GM18498 (cell line): ENCODE results near the gene IGFBP6.
"Not testable (repeated sequence)": the region's sequence is repeated elsewhere in the genome, so short reads cannot be mapped to it uniquely, and the experiment has no call there.

ENCODE experiments used
- ATAC-seq: cut with Tn5 transposase; IDR thresholded peaks from one replicate; pipeline ENCODE4 v1.9.1; 2021; ENCODE audit warnings: mild to moderate bottlenecking, moderate library complexity; ENCODE audit not compliant: unreplicated experiment

IGFBP6 gene

DNA sequence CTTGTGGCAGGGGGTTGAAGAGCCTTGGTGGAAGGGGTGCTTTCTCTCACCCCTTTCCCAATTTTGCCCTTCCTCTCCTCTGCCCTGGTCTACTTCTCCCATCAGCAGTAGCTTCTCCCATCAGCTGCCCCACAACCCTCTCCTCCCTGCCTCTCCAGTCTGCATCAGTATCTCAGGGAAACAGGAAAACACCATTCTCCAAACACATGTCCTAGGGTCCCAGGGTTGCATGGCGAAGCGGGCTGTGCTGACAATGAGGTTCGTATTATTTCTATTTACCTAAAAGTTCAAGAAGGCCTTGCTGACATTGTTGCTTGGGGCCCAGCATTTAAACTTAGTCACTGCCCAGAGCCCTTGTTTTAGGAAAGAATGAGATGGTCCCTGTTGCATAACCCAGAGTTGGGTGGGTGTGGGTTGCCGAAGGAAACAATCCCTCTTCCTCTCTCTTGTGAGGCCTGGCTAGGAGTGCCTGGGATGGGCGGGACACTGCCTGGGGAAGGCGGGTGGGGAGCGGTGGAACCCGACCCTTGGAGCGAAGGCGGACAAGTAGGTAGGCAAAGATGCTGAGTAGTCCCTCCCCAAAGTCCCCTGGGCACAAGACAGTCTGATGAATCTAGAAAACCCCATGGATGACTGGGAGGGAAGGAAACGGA lies 1.3 kb upstream of the IGFBP6 start:
- no peak for ATAC-seq

DNA sequence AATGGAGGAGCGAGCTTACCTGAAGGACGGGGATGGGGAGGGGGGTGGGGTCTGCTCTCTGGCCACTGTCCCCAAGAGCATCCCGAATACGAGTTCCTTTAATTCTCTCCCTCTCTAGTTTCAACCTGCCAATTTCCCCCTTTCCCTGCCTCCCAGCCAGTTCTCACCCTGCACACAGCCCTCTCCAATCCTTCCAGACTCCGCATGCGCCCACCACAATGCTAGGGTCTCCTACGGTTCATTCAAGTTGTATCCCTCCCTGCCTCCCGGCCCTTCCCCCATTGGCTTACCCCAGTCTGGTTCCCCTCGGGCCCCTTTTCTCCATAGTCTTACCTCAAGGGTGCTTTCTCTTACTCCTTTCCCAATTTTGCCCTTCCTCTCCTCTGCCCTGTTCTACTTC lies 708 bp upstream of the IGFBP6 start:
- ATAC-seq = no peak

DNA sequence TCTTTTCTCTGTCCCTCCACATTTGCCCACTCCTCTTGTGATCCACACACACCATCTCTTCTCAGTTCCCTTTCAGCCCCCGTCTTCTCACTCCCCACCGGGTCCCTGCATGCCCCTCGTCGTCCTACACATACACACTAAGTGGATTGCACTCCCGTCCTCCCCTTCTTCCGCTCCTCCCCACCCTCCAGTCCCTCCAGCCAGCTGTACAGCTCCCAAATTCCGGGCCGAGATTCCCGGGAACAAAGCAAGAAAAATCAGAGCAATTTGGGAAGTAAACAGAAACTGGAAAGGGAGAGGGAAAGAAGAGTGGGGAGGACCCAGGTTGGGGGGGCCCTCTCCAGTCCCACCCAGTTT lies 282 bp upstream of the IGFBP6 start:
- no peak for ATAC-seq

DNA sequence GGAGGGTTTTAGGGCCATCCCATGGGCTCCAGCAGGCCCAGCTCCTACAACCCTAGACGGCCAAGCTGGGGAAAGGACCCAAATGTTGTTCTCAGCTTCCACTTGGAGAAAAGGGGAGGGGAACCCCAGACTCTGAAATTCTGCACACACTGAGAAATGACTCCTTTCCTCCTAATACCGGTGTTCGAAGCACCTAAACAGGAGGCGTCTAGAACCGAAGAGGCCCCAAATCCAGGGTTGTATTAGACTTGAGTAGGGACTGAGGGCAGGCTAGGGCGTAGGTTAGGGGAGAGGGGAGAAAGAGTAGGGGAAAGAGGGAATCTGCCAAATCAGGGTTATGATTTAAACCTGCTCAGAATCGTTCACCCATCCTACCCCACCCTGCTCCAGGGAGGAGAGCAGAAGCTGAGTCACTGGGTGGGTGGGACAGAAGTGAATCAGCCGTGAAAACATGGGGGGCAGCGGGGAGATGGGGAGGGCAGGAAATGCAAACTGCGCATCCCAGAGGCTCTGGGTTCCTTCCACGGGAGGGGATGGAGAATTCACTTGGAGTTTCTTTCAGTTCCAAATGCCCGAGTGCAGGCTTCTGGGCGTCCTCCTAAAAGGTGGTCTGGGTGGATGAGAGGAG lies 1.0 kb downstream of the IGFBP6 start:
- ATAC-seq = peak; percentile 7

DNA sequence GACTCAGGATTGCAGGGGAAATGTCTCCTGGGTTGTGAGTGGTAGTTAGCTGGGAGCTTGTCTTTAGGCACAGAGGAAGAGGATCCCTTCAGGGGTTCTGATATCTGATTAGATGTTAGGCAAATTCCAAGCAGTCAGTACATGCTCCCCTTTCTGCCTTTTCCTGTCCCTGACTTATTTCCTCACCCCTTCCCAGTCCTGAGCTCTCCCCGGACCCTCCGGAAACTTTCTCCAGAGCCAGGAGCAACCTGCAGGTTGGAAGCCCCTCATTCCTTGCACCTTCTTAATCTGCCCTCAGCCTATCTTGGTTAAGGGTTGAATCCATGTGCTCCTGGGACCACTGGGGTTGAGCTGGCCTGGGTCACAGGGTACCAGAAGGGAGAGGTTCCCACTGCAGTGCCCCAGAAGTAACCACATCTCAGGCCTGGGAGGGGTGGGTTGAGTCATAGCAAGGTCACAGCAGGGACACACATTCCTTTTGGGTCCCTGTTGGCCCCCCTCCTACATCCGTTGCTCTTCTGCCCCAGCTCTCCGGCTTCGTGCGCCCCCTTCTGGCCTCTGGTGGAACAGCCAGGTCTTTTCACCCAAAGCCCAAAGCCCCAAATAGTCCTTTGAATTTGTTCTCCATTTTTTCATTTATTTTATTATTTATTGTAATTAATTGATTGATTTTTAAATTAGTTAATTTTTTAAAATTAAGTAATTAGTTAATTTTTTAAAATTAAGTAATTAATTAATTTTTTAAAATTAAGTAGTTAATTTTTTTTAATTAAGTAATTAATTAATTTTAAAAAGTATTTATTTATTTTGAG lies 1.8 kb downstream of the IGFBP6 start:
- ATAC-seq = no peak

DNA sequence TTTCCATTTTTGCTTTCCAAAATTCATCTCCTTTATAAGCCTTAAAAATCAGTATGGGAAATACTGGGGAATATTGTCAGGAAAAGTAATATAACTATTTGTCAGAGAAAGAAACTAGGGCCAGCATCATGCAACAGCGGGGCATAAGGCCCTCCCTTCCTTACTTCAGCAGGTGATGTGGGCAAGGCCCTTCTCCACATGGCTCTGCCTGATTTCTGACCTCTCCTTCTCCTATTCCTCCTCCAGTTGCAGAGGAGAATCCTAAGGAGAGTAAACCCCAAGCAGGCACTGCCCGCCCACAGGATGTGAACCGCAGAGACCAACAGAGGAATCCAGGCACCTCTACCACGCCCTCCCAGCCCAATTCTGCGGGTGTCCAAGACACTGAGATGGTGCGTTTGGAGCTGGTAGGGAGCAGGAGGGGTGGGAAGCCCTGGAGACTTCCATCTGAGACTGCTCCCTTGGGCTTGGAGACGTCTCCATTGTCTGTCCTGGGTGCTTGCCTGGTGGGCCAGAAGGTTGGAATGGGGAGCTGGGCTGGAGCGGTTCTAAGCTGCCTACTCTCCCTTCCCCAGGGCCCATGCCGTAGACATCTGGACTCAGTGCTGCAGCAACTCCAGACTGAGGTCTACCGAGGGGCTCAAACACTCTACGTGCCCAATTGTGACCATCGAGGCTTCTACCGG lies 3.1 kb downstream of the IGFBP6 start:
- ATAC-seq = no peak

DNA sequence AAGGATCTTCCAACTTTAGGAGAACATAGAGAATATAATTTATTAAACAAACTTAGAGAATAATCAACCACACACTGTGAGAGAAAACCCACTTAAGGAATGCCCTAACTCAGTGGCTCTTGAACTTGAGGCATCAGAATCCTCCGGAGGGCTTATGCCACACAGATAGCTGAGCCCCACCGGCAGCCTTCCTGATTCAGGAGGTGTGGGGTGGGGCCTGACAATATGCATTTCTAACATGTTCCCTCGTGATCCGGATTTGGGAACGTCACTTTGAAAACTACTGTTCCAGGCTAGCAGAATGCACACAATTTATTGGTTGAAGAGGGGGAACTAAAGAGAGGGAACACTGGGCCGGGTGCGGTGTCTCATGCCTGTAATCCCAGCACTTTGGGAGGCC lies 3.8 kb downstream of the IGFBP6 start:
- ATAC-seq = no peak

DNA sequence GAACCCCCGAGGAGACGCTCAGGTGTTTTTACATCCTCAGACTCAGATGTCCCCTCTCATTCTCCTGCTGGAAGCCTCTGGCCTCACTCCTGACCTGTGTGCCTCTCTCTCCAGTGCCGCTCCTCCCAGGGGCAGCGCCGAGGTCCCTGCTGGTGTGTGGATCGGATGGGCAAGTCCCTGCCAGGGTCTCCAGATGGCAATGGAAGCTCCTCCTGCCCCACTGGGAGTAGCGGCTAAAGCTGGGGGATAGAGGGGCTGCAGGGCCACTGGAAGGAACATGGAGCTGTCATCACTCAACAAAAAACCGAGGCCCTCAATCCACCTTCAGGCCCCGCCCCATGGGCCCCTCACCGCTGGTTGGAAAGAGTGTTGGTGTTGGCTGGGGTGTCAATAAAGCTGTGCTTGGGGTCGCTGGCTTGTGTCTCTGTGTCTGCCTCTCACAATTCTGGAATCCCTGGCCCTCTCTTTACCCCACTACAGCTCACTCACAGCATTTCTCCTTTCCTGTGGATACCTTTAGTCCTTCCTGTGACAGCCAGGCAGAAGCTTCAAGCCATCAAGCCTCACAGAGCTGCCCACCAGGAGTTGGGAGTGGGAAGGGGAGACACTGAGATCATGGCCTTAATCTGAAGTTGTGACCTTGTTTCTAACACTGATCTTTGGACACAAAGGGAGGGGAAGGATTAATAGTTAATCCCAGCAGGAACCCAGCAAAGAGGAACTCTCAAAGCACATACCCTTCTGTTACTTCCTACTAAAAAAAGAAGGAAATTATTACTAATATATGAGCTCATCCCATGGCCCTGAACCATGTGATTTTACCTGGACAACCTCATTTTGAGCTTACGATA lies 4.7 kb downstream of the IGFBP6 start:
- no peak for ATAC-seq

DNA sequence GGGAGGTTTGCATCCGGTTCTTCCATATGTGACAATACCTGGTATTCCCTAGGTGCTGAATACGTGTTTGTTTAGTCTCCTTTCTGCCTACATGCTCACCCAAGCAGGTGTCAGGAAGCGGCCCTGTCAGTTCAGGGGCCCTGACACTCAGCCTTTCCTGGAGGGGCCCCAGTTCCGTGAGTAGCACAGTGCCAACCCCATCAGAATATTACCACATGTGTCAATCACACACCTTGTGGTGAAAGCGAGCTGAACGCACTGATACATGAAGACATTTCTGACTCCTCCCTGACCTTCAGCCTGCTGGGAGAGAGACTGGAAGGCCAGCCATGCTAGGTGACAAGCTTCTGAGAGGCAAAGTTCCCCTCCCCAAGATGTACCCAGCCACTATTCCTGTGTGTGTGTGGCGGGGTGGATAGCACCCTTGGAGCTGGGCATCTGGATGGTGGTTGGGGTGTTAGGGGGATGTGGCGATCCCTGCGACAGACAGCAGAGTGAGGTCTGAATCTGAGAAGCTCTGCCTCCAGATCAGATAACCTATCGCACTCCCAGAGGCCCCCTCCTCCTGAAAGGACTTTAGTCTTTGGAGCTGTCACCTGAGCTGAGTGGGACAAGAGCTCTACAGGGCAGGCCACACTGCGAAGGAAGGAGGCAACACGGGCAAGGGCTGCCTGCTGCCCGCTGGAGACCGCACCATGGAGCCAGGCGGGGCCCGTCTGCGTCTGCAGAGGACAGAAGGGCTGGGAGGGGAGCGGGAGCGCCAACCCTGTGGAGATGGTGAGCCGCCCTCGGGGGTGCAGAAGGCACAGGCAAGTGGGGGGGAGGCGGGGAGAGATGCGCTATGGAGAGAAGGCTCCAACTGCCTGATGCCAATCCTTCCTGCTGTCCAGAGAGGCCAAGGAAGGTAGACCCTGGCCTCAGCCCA lies 5.7 kb downstream of the IGFBP6 start, which contains the start of gene SOAT2:
SOAT2 (plus strand) TSS at position 604 of the 925 bp plus-strand sequence; CDS start at position 696, 92 bp downstream.
- ATAC-seq = peak; percentile 60

DNA sequence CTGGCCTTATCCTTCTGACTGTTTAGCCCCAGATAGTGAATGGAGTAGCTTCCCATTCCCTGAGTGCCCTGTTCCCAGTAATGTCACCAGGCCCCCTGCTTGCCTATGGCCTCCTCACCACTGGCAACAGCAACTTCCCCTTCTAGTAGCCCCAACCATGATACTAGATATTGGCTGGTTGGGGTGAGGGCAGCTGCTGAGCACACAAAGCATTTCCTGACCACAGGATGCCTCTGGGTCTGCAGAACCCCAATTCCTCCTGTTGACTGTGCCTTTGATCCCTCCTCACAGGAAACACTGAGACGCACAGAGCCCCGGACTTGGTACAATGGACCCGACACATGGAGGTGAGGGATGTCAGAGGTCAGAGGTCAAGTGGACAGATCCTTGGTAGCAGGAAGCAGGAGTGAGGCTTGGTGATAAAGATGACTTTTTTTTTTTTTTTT lies 6.4 kb downstream of the IGFBP6 start:
- ATAC-seq = no peak

DNA sequence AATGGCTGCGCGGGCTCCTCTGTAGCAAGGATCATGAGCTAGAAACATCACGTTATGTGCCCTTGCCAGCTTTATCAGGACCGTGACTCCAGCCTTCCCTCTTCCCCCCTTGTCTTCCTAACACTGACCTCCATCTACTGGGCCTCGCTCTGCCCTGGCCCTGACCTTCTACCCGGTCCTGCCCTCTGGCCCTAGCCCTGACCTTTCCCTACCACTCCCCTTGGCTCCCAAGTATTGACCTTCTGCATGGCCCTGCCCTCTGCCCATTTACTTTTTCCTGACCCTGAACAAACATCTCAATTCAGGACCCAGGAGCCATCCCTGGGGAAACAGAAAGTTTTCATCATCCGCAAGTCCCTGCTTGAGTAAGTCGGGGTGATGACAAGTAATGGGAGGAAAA lies 7.8 kb downstream of the IGFBP6 start:
- no peak for ATAC-seq

DNA sequence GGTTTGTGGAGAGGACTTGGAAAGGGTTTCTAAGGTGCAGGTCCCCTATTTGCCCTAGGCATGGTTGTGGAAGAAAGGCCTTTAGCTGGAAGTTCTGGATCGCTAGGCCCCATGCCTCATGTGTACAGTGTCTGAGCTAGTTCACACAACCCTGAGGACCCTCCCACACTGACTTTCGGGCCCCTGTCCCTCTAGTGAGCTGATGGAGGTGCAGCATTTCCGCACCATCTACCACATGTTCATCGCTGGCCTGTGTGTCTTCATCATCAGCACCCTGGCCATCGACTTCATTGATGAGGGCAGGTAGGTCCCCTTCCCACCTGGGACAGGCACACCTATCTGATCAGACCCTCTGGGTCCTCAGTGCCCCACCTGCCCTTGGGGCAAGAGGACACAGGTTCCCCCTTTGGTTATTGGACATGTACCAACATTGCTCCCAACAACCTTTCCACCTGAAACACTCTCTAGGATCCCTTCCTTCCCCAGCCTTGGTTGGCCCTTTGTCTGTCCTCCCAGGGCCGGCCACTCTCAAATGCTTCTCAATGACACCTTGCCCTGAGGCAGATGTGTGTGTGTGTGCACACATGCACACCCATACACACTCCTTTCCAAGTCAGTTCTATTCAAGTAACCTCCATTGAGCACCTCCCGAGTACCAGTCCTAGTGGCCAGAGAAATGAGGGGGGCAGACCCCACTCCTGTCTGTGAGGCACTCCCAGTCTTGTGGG lies 8.4 kb downstream of the IGFBP6 start:
- no peak for ATAC-seq

DNA sequence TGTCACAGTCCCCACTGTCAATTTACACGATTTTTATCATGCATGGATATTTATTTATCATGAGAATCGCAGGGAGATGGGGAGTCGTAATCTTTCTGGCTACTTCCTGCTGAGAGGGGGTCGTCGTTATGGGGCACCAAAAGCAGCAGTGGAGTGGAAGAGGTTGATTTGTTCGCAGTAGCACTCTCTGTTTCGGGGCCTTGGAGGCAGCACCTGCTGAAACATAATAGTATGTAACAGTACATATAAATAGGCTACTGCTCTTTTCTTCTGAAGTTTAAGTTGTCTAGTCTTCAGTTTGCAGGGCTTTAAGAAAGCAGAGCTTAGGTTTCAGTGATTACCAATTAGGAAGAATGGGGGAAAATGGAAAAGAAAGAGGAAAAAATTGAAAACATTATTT lies 9.7 kb downstream of the IGFBP6 start:
- no peak for ATAC-seq

DNA sequence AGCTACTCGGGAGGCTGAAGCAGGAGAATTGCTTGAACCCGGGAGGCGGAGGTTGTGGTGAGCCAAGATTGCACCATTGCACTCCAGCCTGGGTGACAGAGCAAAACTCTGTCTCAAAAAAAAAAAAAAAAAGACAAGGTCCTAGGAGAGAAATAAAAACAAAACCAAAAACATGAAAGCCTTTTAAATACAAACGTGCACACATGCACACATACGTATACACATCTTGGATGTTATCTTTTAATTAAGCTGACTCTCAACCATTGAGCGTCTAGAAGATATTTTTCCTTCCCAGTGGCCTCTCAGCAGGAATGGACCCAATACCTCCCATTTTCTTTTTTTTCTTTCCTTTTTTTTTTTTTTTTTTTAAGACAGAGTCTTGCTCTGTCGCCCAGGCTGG lies 15.0 kb downstream of the IGFBP6 start:
- not testable (repeated sequence) for ATAC-seq

DNA sequence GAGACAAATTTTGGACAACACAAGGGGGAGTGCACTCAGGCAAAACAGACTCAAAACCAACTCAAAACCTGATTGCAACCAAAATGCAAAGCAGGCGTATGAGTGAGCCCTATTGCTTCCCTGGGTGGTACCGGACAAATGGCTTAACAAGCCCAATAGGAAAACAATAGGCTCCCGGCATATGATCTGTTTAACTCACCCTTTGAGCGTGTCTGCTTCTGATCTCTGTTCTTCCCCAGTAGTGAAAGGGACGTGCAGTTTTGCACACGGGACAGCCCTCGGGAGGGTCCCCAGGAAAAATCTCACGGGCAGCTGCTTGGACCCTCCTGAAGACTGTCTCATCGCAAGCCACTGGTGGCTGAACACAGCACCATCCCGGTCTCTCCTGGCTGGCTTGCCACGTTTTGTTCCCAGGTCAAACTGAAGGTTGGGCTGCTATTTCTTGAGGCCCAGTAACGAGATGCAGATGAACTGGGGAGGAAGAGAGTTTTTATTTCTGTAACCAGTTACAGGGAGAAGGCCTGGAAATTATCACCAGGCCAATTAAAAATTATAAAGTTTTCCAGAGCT lies 15.8 kb downstream of the IGFBP6 start:
- ATAC-seq = no peak

DNA sequence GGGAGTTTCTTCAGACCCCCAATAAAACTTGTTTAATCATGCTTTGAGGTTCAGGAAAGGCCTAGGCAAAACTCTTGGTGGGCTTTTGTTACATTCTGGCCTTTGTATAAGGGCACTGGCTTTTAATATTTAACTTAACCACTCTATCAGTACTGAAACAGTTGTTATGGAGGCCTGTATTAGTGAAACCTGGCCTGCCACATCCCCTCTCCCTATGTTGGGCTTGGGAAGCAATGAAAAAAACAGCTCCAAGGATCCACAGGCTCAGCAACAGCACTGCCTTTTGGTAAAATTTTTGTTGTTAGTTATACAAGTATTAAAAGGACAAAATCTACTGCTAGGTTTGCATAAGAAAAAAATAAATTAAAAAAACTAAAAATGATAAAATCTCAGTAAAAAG lies 16.5 kb downstream of the IGFBP6 start:
- no peak for ATAC-seq

DNA sequence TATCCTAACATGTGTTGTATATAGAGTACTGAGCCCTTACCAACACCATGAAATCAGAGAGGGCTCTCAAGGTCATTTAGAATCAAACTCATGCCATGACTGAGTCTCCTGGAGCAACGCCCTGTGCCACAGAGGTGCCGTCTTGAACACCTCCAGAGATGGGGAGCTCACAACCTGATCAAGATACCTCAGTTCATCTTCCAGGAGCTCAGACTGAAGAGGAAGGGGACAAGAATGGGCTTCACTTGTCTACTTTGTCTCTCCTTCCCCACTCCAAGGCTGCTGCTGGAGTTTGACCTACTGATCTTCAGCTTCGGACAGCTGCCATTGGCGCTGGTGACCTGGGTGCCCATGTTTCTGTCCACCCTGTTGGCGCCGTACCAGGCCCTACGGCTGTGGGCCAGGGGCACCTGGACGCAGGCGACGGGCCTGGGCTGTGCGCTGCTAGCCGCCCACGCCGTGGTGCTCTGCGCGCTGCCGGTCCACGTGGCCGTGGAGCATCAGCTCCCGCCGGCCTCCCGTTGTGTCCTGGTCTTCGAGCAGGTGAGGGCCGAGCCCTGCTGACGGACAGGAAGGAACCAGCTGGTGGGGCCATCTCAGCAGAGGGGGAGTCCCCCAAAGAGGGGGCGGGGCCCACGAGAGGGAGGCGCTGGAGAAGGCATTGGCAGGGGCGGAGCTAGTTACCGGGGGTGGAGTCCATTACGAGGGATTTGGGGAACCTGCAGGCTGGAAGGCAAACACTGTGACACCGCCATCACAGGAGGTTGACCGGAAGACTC lies 17.8 kb downstream of the IGFBP6 start:
- no peak for ATAC-seq
